ENCODE measurements around the gene BCAS4. TPM values are rescaled to one million over a fixed set of nuclear protein-coding genes. Genes with fewer than 3 reads are reported as not detected.

The BCAS4 gene
- total RNA-seq, 2 experiments from 2014 or later, result 19.0 to 20.9 TPM

DNA sequence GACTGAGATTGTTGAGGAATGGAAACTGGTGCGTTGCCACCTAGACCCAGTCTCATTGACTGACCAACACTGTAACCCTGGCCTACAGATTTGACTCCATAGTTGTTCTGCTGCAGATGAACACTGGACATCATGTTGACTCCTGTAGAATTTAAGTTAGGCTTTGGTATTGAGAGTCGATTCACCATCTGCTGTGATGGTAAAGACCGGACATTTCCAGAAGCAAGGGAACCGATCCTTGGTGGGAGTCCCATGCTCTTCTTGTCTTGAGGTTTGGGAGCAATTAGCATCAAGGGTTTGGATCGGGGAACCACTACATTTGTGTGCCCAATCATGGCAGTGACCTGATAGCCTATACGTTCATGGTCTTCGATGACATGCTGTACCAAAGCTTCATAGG is 98.8 kb downstream of the BCAS4 start:
- H3K27me3 ChIP-seq (ENCODE audit: control insufficient read depth in 1 of 2, insufficient read depth in 2 of 2, low read length in 2 of 2), result no peaks in the 10 kb centered on the region
- H3K27me3 Mint-ChIP-seq, result no peaks in the 10 kb centered on the region
- intact Hi-C loops (cut with DNase I, micrococcal nuclease), result loop anchor here in 1 of 2 experiments (10.0 kb wide), 1 partner anchor 59 kb away; no protein-coding TSS in a partner anchor
- H3K36me3 Mint-ChIP-seq (ENCODE audit: low read depth), result peaks cover 88% of the 10 kb centered on the region
- H3K9me3 ChIP-seq (ENCODE audit: control insufficient read depth in 1 of 2, insufficient read depth in 1 of 2, low read length in 2 of 2), result no peaks in the 10 kb centered on the region
- peaks cover 59% of the 10 kb centered on the region for H3K36me3 ChIP-seq (ENCODE audit: insufficient read depth, low read length)
- no peak overlapping the region for H3K27ac Mint-ChIP-seq
- no peak overlapping the region for H3K4me3 Mint-ChIP-seq
- CTCF ChIA-PET, result interaction anchor here (1.5 kb wide), 1 partner anchor 36 kb away, joined by 3 read pairs; no protein-coding TSS in a partner anchor
- ATAC-seq (ENCODE audit: poor library complexity) (no peak), DNase-seq (no peak)
- H3K4me3 ChIP-seq (ENCODE audit: low read length), result no peak overlapping the region
- H3K4me1 Mint-ChIP-seq (ENCODE audit: low read depth), result no peaks in the 10 kb centered on the region
- H3K27ac ChIP-seq (ENCODE audit: low read depth in 1 of 2, low read length in 2 of 2), result no peak overlapping the region
- POLR2A ChIA-PET, result no interaction called here
- TF ChIP-seq, protein P1, sequence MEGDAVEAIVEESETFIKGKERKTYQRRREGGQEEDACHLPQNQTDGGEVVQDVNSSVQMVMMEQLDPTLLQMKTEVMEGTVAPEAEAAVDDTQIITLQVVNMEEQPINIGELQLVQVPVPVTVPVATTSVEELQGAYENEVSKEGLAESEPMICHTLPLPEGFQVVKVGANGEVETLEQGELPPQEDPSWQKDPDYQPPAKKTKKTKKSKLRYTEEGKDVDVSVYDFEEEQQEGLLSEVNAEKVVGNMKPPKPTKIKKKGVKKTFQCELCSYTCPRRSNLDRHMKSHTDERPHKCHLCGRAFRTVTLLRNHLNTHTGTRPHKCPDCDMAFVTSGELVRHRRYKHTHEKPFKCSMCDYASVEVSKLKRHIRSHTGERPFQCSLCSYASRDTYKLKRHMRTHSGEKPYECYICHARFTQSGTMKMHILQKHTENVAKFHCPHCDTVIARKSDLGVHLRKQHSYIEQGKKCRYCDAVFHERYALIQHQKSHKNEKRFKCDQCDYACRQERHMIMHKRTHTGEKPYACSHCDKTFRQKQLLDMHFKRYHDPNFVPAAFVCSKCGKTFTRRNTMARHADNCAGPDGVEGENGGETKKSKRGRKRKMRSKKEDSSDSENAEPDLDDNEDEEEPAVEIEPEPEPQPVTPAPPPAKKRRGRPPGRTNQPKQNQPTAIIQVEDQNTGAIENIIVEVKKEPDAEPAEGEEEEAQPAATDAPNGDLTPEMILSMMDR (IDR thresholded peaks at IDR 0.05), result no peak
- no peaks in the 10 kb centered on the region for H3K4me1 ChIP-seq (ENCODE audit: insufficient read depth, low read length)
- H3K9me3 Mint-ChIP-seq, result no peaks in the 10 kb centered on the region

DNA sequence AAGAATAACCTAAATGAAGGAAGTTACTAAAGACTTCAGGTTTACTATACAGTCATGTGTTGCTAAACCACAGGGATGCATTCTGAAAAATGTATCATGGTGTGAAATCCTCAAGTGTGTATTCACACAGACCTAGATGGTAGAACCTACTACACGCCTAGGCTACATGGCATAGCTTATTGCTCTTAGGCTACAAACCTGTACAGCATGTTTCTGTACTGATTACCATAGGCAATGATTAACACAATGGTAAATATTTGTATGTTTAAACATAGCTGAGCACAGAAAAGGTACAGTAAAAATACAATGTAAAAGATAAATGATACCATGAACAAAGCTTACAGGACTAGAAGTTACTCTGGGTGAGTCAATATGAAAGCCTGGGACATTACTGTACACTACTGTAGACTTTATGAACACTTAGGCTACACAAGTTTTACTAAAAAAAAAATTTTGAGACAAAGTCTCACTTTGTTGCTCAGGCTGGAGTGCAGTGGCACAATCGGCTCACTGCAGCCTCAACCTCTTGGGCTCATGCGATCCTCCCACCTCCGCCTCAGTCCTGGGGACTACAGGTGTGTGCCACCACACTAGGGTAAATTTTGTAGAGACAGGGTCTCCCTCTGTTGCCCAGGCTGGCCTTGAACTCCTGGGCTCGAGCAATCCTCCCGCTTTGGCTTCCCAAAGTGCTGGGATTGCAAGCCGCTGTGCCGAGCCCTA is 100.4 kb downstream of the BCAS4 start:
- TF ChIP-seq, protein P1 (IDR thresholded peaks at IDR 0.05), result no peak
- H3K27ac ChIP-seq (ENCODE audit: low read depth in 1 of 2, low read length in 2 of 2), result no peak overlapping the region
- no peaks in the 10 kb centered on the region for H3K27me3 Mint-ChIP-seq
- H3K4me3 Mint-ChIP-seq, result no peak overlapping the region
- no peak overlapping the region for H3K27ac Mint-ChIP-seq
- peaks cover 85% of the 10 kb centered on the region for H3K36me3 Mint-ChIP-seq (ENCODE audit: low read depth)
- peaks cover 57% of the 10 kb centered on the region for H3K36me3 ChIP-seq (ENCODE audit: insufficient read depth, low read length)
- intact Hi-C loops (cut with DNase I, micrococcal nuclease), result loop anchor here in 1 of 2 experiments (10.0 kb wide), 1 partner anchor 60 kb away; no protein-coding TSS in a partner anchor
- ATAC-seq (ENCODE audit: poor library complexity), result no peak
- no peaks in the 10 kb centered on the region for H3K4me1 Mint-ChIP-seq (ENCODE audit: low read depth)
- no peaks in the 10 kb centered on the region for H3K27me3 ChIP-seq (ENCODE audit: control insufficient read depth in 1 of 2, insufficient read depth in 2 of 2, low read length in 2 of 2)
- CTCF ChIA-PET, result interaction anchor here (1.5 to 1.8 kb wide), 2 partner anchors 34 to 105 kb away, joined by 4 to 5 read pairs; no protein-coding TSS in a partner anchor
- no peak for DNase-seq
- POLR2A ChIA-PET, result interaction anchor here (0.6 to 1.2 kb wide), 3 partner anchors 16 to 34 kb away, joined by 3 to 4 read pairs (median 4); no protein-coding TSS in a partner anchor
- no peak overlapping the region for H3K4me3 ChIP-seq (ENCODE audit: low read length)
- no peaks in the 10 kb centered on the region for H3K9me3 ChIP-seq (ENCODE audit: control insufficient read depth in 1 of 2, insufficient read depth in 1 of 2, low read length in 2 of 2)
- no peaks in the 10 kb centered on the region for H3K9me3 Mint-ChIP-seq
- no peaks in the 10 kb centered on the region for H3K4me1 ChIP-seq (ENCODE audit: insufficient read depth, low read length)

DNA sequence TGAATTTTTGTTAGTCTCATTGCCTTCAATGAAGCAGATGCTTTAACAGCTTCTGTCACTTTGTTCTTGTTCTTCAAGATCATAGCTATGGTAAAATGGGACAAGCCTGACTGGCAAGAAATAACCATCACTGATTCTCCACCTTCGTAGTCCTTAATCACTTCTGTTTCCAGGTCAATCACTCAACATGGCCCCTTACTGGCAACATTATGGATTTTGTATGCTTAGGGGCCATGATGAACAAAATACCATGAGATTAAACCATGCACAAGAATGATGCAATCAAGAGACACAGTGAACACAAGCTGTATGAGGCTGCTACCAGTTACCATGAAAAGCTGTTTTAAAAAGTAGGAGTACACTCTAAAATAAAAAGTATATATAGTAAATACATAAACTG is 103.6 kb downstream of the BCAS4 start:
- Mint-ChIP-seq H3K4me3 (no peak overlapping the region), H3K36me3 (ENCODE audit: low read depth) (peaks cover 85% of the 10 kb centered on the region), H3K27me3 (no peaks in the 10 kb centered on the region), H3K4me1 (ENCODE audit: low read depth) (peaks cover 29% of the 10 kb centered on the region), H3K27ac (no peak overlapping the region), H3K9me3 (no peaks in the 10 kb centered on the region)
- DNase-seq, result no peak
- TF ChIP-seq, protein P1 (IDR thresholded peaks at IDR 0.05), result no peak
- Histone ChIP-seq H3K27me3 (ENCODE audit: control insufficient read depth in 1 of 2, insufficient read depth in 2 of 2, low read length in 2 of 2) (no peaks in the 10 kb centered on the region), H3K4me1 (ENCODE audit: insufficient read depth, low read length) (no peaks in the 10 kb centered on the region), H3K9me3 (ENCODE audit: control insufficient read depth in 1 of 2, insufficient read depth in 1 of 2, low read length in 2 of 2) (no peaks in the 10 kb centered on the region), H3K36me3 (ENCODE audit: insufficient read depth, low read length) (peaks cover 63% of the 10 kb centered on the region), H3K4me3 (ENCODE audit: low read length) (no peak overlapping the region), H3K27ac (ENCODE audit: low read depth in 1 of 2, low read length in 2 of 2) (no peak overlapping the region)
- ATAC-seq (ENCODE audit: poor library complexity), result no peak
- CTCF ChIA-PET, result interaction anchor here (1.5 kb wide), 1 partner anchor 31 kb away, joined by 6 read pairs; no protein-coding TSS in a partner anchor
- POLR2A ChIA-PET, result no interaction called here
- intact Hi-C loops (cut with DNase I, micrococcal nuclease), result loop anchor here in 1 of 2 experiments (10.0 kb wide), 1 partner anchor 64 kb away; no protein-coding TSS in a partner anchor

Measured in CD4-positive, alpha-beta T cell (primary cell).